ENCODE measurements around the gene PHLPP1. TPM values are rescaled to one million over a fixed set of nuclear protein-coding genes. Genes with fewer than 3 reads are reported as not detected.

PHLPP1 gene
- polyA plus RNA-seq, 3 donors from 2014 or later, result 0.14 to 0.50 TPM; not detected in 1

- Mint-ChIP-seq H3K9me3 (peaks cover 0 to 2% (median 0%) of the 10 kb centered on the region in 6 donors), H3K27ac (no peak overlapping the region)
- no peak for DNase-seq
These were observed 62.5 kb downstream of the PHLPP1 start for GRCh38 chr18:62777814-62778213.

GRCh38 chr18:62778976-62779869 lies 63.9 kb downstream of the PHLPP1 start:
- H3K27ac Mint-ChIP-seq, result no peak overlapping the region
- no peak overlapping the region for H3K4me3 Mint-ChIP-seq
- DNase-seq, result no peak
- H3K9me3 Mint-ChIP-seq, result peaks cover 0 to 2% (median 0%) of the 10 kb centered on the region in 6 donors
- H3K36me3 Mint-ChIP-seq, result no peaks in the 10 kb centered on the region
- peaks cover 13 to 26% of the 10 kb centered on the region in 2 donors for H3K4me1 Mint-ChIP-seq
- H3K27me3 Mint-ChIP-seq (ENCODE audit: low read depth in 3 of 3), result peaks cover 0 to 2% (median 0%) of the 10 kb centered on the region in 3 donors

More at GRCh38 chr18:62777814-62778213, 62.5 kb downstream of the PHLPP1 start:
- H3K4me1 Mint-ChIP-seq, result peaks cover 9 to 27% of the 10 kb centered on the region in 2 donors
- H3K27me3 Mint-ChIP-seq (ENCODE audit: low read depth in 3 of 3), result peaks cover 0 to 2% (median 0%) of the 10 kb centered on the region in 3 donors
- no peaks in the 10 kb centered on the region for H3K36me3 Mint-ChIP-seq
- H3K4me3 Mint-ChIP-seq, result no peak overlapping the region

GRCh38 chr18:62781262-62781661 lies 65.9 kb downstream of the PHLPP1 start:
- Mint-ChIP-seq H3K27me3 (ENCODE audit: low read depth in 3 of 3) (no peaks in the 10 kb centered on the region), H3K4me1 (peaks cover 20 to 25% of the 10 kb centered on the region in 2 donors), H3K27ac (no peak overlapping the region), H3K9me3 (peaks cover 0 to 2% (median 0%) of the 10 kb centered on the region in 6 donors), H3K36me3 (no peaks in the 10 kb centered on the region), H3K4me3 (no peak overlapping the region)
- DNase-seq, result no peak

- Mint-ChIP-seq H3K27me3 (ENCODE audit: low read depth in 3 of 3) (no peaks in the 10 kb centered on the region), H3K27ac (no peak overlapping the region), H3K4me3 (no peak overlapping the region), H3K9me3 (peaks cover 0 to 2% (median 0%) of the 10 kb centered on the region in 6 donors), H3K36me3 (no peaks in the 10 kb centered on the region), H3K4me1 (peaks cover 20 to 25% of the 10 kb centered on the region in 2 donors)
- no peak for DNase-seq
These were observed 66.6 kb downstream of the PHLPP1 start for GRCh38 chr18:62781893-62782292.

- Mint-ChIP-seq H3K9me3 (no peaks in the 10 kb centered on the region), H3K4me3 (peak overlapping the region in 4 of 5 donors; percentile 0 to 54 (median 44)), H3K36me3 (no peaks in the 10 kb centered on the region), H3K4me1 (peaks cover 23 to 33% of the 10 kb centered on the region in 2 donors), H3K27ac (peak overlapping the region in 4 of 6 donors; percentile 2 to 49 (median 20)), H3K27me3 (ENCODE audit: low read depth in 3 of 3) (no peaks in the 10 kb centered on the region)
- DNase-seq, result peak in 1 of 3 donors; percentile 1
These were observed 69.1 kb downstream of the PHLPP1 start for GRCh38 chr18:62784338-62784965.

- H3K4me1 Mint-ChIP-seq, result peaks cover 23 to 33% of the 10 kb centered on the region in 2 donors
- H3K4me3 Mint-ChIP-seq, result peak overlapping the region in 2 of 5 donors; percentile 39 to 49
- peak overlapping the region in 2 of 6 donors; percentile 10 to 17 for H3K27ac Mint-ChIP-seq
- no peaks in the 10 kb centered on the region for H3K36me3 Mint-ChIP-seq
- no peaks in the 10 kb centered on the region for H3K27me3 Mint-ChIP-seq (ENCODE audit: low read depth in 3 of 3)
- no peak for DNase-seq
- H3K9me3 Mint-ChIP-seq, result no peaks in the 10 kb centered on the region
These were observed 69.6 kb downstream of the PHLPP1 start for GRCh38 chr18:62784966-62785413.

GRCh38 chr18:62786689-62787088 lies 71.3 kb downstream of the PHLPP1 start:
- Mint-ChIP-seq H3K4me1 (peaks cover 28 to 38% of the 10 kb centered on the region in 2 donors), H3K27ac (no peak overlapping the region), H3K9me3 (no peaks in the 10 kb centered on the region), H3K27me3 (ENCODE audit: low read depth in 3 of 3) (no peaks in the 10 kb centered on the region), H3K4me3 (no peak overlapping the region), H3K36me3 (no peaks in the 10 kb centered on the region)
- DNase-seq, result no peak

GRCh38 chr18:62788111-62788510 lies 72.8 kb downstream of the PHLPP1 start:
- Mint-ChIP-seq H3K36me3 (no peaks in the 10 kb centered on the region), H3K4me3 (no peak overlapping the region), H3K27me3 (ENCODE audit: low read depth in 3 of 3) (no peaks in the 10 kb centered on the region), H3K27ac (no peak overlapping the region), H3K9me3 (no peaks in the 10 kb centered on the region), H3K4me1 (peaks cover 28 to 38% of the 10 kb centered on the region in 2 donors)
- no peak for DNase-seq

GRCh38 chr18:62788876-62789275 lies 73.5 kb downstream of the PHLPP1 start:
- no peak for DNase-seq
- no peaks in the 10 kb centered on the region for H3K36me3 Mint-ChIP-seq
- no peaks in the 10 kb centered on the region for H3K9me3 Mint-ChIP-seq
- peaks cover 25 to 32% of the 10 kb centered on the region in 2 donors for H3K4me1 Mint-ChIP-seq
- H3K27ac Mint-ChIP-seq, result no peak overlapping the region
- no peaks in the 10 kb centered on the region for H3K27me3 Mint-ChIP-seq (ENCODE audit: low read depth in 3 of 3)
- no peak overlapping the region for H3K4me3 Mint-ChIP-seq

- Mint-ChIP-seq H3K4me3 (no peak overlapping the region), H3K27me3 (ENCODE audit: low read depth in 3 of 3) (peaks cover 0 to 4% (median 0%) of the 10 kb centered on the region in 3 donors), H3K36me3 (no peaks in the 10 kb centered on the region), H3K27ac (no peak overlapping the region), H3K4me1 (peaks cover 16 to 21% of the 10 kb centered on the region in 2 donors), H3K9me3 (no peaks in the 10 kb centered on the region)
- DNase-seq, result no peak
These were observed 75.8 kb downstream of the PHLPP1 start for GRCh38 chr18:62790871-62791772.

- H3K4me3 Mint-ChIP-seq, result no peak overlapping the region
These were observed 76.7 kb downstream of the PHLPP1 start for GRCh38 chr18:62792016-62792415.

GRCh38 chr18:62795813-62796212 lies 80.5 kb downstream of the PHLPP1 start:
- no peaks in the 10 kb centered on the region for H3K9me3 Mint-ChIP-seq
- peaks cover 0 to 4% (median 0%) of the 10 kb centered on the region in 3 donors for H3K27me3 Mint-ChIP-seq (ENCODE audit: low read depth in 3 of 3)
- H3K4me3 Mint-ChIP-seq, result no peak overlapping the region
- no peak for DNase-seq
- no peaks in the 10 kb centered on the region for H3K36me3 Mint-ChIP-seq
- peaks cover 9 to 15% of the 10 kb centered on the region in 2 donors for H3K4me1 Mint-ChIP-seq
- no peak overlapping the region for H3K27ac Mint-ChIP-seq

More at GRCh38 chr18:62792016-62792415, 76.7 kb downstream of the PHLPP1 start:
- no peaks in the 10 kb centered on the region for H3K36me3 Mint-ChIP-seq
- no peaks in the 10 kb centered on the region for H3K9me3 Mint-ChIP-seq
- H3K27ac Mint-ChIP-seq, result no peak overlapping the region
- H3K27me3 Mint-ChIP-seq (ENCODE audit: low read depth in 3 of 3), result peaks cover 0 to 4% (median 0%) of the 10 kb centered on the region in 3 donors
- H3K4me1 Mint-ChIP-seq, result peaks cover 18 to 22% of the 10 kb centered on the region in 2 donors
- DNase-seq, result no peak

GRCh38 chr18:62796216-62796621 lies 80.9 kb downstream of the PHLPP1 start:
- peaks cover 0 to 4% (median 0%) of the 10 kb centered on the region in 3 donors for H3K27me3 Mint-ChIP-seq (ENCODE audit: low read depth in 3 of 3)
- no peak overlapping the region for H3K27ac Mint-ChIP-seq

More at GRCh38 chr18:62796216-62796621, 80.9 kb downstream of the PHLPP1 start:
- Mint-ChIP-seq H3K36me3 (no peaks in the 10 kb centered on the region), H3K4me1 (peaks cover 9 to 14% of the 10 kb centered on the region in 2 donors), H3K9me3 (no peaks in the 10 kb centered on the region), H3K4me3 (no peak overlapping the region)
- no peak for DNase-seq
